HG03520 (cell line): ENCODE results near the gene AGPAT3.
"Not testable (repeated sequence)": the region's sequence is repeated elsewhere in the genome, so short reads cannot be mapped to it uniquely, and the experiment has no call there.

Experiments used
- ATAC-seq: cut with Tn5 transposase; IDR thresholded peaks from one replicate; pipeline ENCODE4 v1.9.1; 2021; ENCODE audit warnings: mild to moderate bottlenecking, moderate library complexity; ENCODE audit not compliant: unreplicated experiment

AGPAT3 gene, protein sequence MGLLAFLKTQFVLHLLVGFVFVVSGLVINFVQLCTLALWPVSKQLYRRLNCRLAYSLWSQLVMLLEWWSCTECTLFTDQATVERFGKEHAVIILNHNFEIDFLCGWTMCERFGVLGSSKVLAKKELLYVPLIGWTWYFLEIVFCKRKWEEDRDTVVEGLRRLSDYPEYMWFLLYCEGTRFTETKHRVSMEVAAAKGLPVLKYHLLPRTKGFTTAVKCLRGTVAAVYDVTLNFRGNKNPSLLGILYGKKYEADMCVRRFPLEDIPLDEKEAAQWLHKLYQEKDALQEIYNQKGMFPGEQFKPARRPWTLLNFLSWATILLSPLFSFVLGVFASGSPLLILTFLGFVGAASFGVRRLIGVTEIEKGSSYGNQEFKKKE

DNA sequence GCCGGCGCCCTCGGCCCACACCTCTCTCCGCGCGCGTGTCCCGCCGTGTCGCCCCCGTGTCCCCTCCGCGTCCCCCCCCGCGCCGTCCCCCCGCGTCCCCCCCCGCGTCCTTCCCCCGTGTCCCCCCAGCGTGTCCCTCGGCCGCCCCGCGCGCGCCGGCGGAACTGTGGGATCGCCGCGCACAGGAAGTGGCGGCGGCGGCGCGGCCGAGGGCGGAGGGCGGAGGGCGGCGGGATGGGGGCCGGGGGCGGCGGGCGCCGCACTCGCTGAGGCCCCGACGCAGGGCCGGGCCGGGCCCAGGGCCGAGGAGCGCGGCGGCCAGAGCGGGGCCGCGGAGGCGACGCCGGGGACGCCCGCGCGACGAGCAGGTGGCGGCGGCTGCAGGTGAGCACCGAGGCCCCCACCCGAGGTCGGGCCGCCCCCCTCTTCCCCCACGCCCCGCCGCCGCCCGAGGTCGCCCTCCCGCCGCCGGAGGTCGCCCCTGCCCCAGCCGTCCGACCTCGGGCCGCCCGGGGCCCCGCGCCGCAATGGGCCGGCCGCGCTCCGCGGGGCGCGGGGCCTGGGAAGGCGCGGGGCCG lies at the start of gene AGPAT3:
Gene AGPAT3 (plus strand): TSS at position 262 of the 578 bp plus-strand sequence. CDS start 94,459 bp downstream, outside the sequence.
- no peak for ATAC-seq

DNA sequence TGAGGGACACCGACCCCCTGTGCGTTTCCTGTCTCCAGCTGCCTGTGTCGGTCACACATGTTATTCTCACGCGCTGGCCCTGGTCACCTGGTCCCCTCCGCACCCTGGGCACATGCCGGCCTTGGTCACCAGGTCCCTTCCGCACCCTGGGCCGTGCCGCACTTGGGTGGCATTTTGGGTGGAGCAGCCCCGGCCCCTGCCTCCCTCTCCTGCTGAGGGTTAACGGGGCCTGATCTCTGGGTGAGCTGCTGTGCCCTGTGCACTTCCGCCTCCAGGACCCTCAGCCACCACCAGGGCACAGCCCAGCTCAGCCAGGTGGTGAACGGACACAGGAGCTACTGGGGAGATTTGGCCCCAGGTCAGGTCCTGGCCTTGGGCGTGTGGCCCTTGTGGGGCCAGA lies 49.0 kb upstream of the AGPAT3 start:
- ATAC-seq: no peak

DNA sequence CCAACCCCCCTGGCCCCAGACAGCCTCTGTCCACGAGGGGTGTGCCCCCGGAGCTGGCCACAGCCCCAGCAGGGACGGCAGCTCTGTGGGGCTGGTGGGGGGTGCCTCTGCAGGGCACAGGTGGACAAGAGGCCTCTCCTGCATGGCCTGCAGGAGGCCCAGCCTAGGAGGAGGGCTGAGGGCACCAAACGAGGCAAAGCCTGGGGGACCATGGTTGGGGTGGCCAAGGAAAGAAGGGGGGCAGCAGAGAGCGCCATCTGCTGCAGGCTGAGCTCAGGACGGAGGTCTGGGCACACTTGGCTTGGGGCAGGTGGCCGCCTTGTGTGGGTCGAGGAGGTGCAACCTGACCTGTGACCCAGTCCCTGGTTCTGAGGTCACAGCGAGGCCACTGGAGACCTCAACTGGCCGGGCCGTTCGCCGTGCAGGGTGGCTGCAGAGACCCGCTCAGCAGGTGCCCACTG lies 48.4 kb upstream of the AGPAT3 start:
- no peak for ATAC-seq

DNA sequence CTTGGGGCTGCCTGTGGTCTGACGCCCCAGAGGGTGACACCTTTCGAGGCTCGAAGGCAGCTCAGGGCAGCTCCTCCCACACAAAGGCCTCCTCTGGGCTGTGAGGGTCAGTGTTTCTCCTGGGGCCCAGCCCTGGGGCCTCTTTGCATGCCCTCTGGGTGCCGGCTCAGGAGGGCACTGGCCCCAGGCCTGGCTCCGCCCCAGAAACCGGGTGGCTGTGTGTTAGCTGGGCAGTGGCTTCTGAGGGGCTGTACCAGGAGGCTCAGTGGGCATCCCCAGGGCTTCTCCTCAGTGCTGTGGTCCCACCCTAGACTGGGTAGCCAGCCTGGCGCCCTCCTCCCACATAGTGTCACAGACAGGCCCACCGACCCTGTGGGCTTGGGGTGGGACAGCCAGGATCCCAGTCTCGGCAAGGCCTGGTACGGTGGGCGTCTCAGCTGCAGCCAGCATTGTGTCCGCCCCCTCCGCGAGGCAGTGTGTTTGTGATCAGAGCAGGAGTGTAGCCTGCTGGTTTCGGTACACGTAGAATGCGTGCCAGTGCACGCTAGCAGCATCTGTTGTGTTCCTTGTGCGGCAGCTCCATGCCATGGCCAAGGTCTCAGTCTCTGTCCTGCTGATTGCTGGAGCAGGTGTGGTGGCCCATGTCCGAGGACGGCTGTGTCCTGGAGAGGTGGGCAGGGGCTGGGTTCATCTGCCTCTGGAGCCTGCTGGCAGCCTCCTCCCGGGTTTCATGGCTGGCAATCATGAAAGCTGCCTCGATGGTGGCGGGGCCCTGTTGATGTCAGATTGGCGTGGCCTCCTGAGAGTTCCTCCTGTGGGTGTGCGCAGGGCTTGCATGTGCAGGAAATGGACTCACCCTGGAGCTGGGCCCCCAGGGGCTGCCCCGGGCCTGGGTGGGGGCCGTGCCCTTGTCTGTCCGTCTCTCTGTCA lies 47.6 kb upstream of the AGPAT3 start:
- no peak for ATAC-seq

DNA sequence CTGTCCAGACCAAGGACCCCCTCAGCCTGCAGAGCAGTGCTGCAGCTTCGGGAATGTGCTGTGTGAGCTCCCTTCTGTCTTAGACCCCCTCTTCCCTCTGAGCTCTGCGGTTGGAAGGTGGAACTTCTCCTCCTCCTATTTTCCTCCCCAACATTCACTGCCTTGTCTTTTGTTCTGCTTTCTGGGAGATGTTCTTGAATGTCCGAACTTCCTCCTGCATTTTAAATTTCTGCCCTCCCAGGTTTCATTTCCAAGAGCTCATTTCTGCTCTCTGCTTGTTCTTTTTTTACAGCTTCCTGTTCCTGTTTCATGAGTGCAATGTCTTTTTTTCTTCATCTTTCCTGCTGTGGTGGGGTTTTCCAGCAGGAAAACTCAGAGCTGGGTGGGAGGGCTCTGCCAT lies 46.3 kb upstream of the AGPAT3 start:
- ATAC-seq: no peak

DNA sequence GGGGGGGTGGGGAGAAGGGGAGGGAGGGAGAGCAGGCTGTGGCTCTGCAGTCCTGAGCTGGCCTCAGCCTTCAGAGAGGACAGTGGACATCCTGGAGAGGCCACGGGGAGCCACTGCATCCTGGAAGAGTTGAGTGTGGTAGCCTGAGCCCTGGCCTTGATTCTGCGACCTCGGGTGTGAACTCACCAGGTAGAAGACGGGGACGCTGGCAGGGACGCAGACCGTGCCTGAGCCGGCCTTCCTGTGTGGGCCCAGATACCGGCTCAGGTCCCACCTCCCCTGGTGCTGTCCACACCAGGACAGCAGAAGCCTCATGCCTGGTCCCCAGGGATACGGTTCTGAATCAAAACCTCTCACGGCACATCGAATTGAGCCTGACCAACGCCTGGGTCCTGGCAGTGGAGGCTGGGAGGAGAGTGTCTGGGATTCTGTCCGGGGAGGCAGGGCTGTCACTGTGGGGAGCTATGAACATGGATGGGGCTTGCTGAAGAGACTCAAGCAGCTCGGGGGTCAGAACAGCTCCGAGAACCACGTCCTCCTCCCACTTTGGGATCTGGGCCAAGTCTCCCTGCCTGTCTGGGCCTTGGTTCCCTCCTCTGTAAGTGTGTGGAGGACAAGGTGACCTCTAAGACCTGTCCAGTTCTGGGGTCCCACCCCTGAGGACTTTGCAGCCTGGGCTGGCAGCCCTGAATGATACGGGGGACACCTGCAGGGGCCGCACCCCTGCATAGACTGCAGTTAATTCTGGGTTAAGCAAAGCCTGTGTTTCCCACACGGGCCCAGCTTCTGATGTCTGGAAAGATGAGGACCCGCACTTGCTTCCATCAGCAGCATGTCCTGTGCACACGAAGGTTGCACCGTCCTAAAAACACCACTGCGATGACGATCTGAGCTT lies 45.3 kb upstream of the AGPAT3 start:
- no peak for ATAC-seq

DNA sequence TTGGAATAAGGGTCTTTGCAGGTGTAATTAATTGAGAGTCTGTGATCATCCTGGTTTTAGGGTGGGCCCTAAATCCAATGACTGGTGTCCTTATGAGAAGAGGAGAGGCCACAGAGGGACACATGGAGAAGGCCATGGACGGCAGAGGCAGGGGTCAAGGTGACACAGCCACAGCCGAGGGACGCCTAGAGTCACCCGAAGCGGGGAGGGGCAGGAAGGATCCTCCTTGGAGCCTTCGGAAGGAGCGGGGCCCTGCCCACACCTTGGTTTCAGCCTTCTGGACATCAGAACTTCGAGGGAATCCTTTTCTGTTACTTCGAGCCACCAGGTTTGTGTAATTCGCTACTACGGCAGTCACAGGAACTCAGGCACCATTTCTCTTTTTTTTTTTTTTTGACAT lies 44.6 kb upstream of the AGPAT3 start:
- no peak for ATAC-seq

DNA sequence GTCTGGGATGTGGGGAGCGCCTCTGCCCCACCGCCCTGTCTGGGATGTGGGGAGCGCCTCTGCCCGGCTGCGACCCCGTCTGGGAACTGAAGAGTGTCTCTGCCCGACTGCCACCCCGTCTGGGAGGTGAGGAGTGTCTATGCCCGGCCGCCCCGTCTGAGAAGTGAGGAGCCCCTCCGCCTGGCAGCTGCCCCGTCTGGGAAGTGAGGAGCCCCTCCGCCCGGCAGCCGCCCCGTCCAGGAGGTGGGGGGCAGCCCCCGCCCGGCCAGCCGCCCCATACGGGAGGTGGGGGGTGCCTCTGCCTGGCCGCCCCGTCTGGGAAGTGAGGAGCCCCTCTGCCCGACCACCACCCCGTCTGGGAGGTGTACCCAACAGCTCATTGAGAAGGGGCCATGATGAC lies 42.9 kb upstream of the AGPAT3 start:
- not testable (repeated sequence) for ATAC-seq

DNA sequence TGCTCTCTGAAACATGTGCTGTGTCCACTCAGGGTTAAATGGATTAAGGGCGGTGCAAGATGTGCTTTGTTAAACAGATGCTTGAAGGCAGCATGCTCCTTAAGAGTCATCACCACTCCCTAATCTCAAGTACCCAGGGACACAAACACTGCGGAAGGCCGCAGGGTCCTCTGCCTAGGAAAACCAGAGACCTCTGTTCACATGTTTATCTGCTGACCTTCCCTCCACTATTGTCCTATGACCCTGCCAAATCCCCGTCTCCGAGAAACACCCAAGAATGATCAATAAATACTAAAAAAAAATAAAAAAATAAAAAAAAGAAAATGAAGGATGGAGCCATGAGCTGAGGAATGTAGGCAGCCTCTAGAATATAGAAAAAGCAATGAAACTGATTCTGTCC lies 42.3 kb upstream of the AGPAT3 start:
- not testable (repeated sequence) for ATAC-seq

DNA sequence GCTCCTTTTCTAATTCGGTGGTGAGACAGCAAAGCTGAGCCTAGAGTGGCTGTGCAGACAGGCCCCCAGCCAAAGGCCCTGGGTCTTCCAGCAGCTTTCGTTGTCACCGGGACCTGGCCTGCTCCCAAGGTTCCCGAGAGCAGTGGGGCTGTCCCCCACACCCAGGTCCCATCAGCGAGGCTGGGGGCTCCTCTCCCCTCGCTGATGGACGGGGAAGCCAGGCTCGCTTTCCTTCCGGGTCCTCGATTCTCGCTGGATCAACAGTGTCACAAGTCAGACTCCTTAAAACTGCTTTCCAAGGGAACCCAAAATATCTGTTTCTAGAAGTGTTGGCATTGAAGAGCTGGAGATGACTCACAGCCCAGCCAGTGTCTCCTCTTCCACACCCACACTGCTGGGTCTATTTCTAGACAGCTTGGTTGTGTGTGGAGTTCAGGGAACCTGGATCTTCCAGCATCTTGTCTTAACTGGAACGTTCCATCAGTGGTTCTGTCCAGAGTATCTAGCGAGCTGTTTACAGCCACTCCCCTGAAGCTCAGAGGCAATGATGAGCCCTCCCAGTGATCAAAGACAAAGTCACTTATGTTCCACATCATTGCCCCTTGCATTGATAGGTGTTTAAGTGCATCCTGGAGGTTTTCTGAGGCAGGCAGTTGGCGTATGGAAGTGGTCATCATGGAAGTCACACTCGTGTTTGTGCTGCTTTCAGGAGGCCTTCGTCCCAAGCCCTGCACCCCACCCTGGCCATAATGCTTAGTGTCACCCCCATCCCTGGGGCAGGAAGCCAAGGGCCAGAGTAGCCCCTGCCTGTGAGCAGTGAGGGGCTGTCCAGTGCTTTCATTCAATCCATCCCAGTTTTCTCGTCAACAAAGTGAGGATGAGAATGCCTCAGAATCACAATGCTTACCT lies 40.4 kb upstream of the AGPAT3 start:
- no peak for ATAC-seq

DNA sequence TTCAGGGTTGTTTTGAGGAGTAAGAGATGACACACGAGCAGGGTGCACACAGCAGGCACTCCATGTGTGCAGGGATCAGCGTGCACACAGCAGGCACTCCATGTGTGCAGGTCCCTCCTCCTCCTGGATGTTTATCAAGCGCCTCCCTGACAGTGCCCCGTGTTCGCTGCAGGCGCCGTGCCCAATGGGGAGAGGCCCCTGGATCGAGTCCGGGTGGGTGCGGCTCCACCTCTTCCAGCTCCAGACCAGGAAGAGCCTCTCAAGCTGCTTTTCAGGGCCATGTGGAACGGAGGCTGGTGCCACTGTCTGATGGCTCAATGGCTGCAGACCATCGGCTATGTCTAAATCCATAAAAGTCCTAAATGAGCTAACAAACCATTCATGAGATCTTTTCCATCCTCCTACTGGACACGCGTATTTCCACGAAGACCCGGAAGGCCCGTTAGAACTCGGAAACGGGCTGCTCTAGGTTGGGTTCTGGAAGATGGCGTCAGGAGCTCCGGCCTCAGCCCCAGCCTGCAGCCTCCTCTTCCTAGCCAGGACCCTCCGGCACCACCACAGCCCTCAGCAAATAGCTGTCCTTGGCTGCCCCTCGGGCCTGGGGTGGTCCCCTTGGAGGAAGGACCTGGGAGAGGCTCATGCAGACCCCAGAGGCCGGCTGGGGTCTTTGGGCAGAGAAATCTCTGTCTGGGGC lies 39.6 kb upstream of the AGPAT3 start:
- no peak for ATAC-seq

DNA sequence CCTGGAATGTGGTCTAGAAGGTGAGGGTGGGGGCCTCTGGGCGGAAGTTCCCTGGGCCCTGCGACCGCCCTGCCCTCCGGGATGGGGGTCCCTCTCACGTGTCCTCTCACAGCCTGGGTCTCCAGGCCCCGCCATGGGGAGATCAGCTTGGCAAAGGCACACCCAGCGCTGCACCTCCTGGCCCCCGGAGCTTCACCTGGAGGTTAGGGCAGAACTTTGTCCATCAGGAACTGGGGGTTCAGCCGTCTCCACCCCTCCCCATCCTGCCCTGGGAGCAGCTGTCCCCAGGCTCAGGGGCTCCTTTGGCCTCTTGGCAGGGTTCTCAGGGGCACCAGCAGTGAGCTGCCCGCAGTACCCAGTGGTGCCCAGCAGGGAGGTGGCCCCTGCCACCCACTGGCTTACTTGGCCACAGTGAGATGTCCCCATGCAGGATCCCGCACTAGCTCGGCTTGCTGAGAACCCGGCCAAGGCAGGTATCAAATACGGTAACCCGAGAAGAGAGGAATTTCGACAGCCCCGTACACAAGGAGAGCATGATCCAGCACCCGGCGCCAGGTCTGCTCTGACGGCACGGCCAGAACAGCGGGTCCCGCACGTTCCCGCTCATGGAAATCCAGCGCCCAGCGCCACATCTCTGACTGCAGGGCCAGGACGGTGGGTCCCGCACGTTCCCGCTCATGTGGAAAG lies 38.9 kb upstream of the AGPAT3 start:
- no peak for ATAC-seq

DNA sequence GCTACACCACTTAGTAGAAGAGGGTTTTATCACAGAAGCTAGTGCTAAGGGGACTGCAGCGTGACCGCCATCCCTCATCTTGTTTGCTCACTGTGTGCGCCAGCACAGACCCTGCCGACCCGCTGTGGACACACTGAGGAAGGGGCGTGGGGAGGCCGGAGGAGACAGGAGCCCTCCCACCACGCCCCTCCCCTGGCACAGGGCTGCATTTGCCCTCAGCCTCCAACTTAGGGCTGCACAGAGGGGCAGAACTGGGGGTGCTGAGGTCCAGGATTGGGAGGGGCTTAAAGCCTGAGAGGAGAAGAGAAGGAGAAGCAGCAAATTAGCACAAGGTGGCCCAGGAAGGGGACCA lies 38.4 kb upstream of the AGPAT3 start:
- ATAC-seq: no peak

DNA sequence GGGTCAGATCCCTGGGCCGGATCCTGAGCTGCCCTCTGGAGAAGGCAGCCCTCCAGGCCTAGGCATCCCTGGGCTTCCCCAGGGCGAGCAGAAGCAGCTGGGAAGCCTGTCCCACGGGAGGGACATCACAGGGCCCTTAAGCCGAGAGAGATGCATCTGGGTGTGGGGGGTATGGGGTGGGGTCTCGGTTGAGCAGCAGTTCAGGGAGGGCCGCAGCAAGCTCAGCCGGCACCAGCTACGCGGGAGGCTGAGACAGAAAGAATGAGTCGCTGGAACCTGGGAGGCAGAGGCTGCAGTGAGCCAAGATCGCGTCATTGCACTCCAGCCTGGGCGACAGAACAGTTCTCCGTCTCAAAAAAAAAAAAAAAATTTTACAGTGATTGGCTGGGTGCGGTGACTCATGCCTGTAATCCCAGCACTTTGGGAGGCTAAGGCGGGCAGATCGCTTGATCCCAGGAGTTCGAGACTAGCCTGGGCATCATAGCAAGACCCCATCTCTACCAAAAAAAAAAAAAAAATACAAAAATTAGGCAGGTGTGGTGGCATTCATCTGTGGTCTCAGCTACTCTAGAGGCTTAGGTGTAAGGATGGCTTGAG lies 37.9 kb upstream of the AGPAT3 start:
- ATAC-seq: no peak

DNA sequence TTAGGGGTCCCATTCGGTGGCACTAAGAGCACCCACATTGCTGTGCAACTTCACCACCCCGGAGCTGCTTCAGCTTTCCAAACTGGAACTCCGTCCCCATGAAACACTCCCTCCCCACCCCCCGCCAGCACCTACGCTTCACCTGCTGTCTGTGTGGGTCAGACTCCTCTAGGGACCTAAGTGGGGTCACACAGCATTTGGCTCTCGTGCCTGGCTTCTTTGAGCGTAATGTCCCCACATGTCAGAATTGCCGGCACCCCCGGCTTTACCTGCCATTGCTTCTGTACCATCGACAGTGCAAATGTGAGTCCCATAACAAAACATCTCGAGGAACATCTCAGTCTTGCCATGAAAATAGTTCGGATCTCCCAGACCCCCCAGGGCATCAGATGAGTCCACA lies 35.9 kb upstream of the AGPAT3 start:
- ATAC-seq: no peak

DNA sequence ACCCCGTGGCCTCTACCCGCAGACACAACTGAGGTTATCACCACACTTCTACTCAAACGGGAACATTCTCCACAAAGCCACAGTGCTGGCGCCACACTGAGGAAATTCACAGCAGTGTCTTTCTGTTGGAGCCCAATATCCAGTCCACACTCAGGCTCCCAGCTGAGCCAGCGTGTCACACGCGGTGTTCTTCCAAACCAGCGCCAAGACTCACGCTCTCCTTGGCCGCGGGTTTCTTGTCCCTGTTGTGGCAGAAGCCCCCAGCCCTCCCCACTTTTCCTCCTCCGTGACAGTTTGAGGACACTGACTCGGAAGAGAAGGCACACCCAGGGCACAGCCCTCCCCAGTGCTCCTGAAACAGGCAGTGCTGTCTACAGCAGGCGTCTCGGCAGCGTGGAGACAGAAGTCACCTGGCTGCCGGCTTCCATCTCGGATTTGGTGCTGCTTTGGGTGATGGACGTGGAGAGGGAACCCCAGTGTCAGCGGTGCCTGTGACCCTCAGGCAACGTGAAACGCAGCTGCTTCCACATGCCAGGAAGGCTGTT lies 35.4 kb upstream of the AGPAT3 start:
- no peak for ATAC-seq

DNA sequence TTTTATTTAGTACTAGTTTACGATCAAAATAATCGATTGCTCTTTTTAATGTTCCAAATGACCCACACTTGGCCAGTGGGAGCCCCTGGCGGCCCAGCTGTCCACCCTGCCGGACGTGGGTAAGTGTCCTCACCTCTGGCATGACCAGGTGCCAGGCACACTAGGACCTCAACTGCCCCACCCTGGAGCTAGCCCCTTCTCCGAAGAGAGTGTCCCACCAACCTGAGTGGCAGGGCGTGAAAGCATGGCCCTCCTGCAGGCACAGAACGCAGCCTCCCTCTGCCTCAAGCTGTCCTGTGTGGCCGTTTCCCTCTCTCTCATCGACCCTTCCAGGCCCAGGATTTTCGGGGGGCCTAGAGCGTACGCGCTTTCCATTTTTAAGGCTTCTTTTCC lies 32.9 kb upstream of the AGPAT3 start:
- no peak for ATAC-seq

DNA sequence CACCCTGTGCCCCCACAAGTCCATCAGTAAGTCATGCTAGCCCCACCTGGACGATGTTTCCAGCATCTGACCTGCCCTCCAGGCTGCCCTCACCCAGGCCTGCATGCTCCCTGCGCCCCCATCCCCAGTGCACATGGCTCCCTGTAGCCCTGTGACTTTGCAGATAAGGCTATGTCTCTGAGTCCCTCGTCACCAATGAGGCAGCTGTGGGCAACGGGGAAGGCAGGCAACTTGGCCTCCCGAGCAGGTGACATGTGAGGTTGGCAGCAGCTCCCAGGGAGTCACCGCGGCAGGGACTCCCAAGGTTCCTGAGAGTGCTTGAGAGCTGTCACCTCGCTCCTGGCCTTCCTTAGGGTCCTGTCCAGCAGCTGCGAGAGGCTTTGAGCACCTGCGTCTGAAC lies 32.4 kb upstream of the AGPAT3 start:
- ATAC-seq: no peak
